WTC11 (cell line): ENCODE measurements around the gene TRIM50. TPM values are rescaled to one million over a fixed set of nuclear protein-coding genes. Genes with fewer than 3 reads are reported as not detected.

ENCODE experiments used
- ATAC-seq: fragments of 200-7000 bp; cut with Tn5 transposase; 2 replicates; pipeline ENCODE4 v1.10.0; 2021; ENCODE audit warnings: mild to moderate bottlenecking, moderate library complexity
- CTCF ChIA-PET: fragments of 300-600 bp; sonication (Branson Sonifier 250); formaldehyde crosslinking; loops from one replicate; lab custom pipeline; 2021; ENCODE audit warnings: antibody characterized with exemption; lab: Charles Lee
- POLR2A ChIA-PET: fragments of 350-600 bp; sonication (Branson Sonifier 250); formaldehyde crosslinking; loops from one replicate; lab custom pipeline; 2021; ENCODE audit warnings: antibody characterized with exemption; lab: Charles Lee
- DNase-seq: peaks from one replicate; pipeline ENCODE4 v3.0.0; 2021; ENCODE audit warnings: low spot score
- H3K27ac Mint-ChIP-seq: 2 replicates; pipeline ENCODE4 v1.8.0; 2021; ENCODE audit warnings: mixed read lengths
- H3K27me3 Mint-ChIP-seq: 2 replicates; pipeline ENCODE4 v1.8.0; 2021; ENCODE audit warnings: low read depth, mild to moderate bottlenecking, moderate library complexity, mixed read lengths
- H3K36me3 Mint-ChIP-seq: 2 replicates; pipeline ENCODE4 v1.8.0; 2021; ENCODE audit warnings: mixed read lengths
- H3K4me1 Mint-ChIP-seq: 2 replicates; pipeline ENCODE4 v1.8.0; 2022; ENCODE audit warnings: mixed read lengths
- H3K4me3 Mint-ChIP-seq: 2 replicates; pipeline ENCODE4 v1.8.0; 2021; ENCODE audit warnings: mild to moderate bottlenecking, moderate library complexity, mixed read lengths
- H3K9me3 Mint-ChIP-seq: 2 replicates; pipeline ENCODE4 v1.8.0; 2021; ENCODE audit warnings: mixed read lengths
- AFF4 ChIP-seq: sonication (generic); formaldehyde crosslinking; IDR thresholded peaks from 2 replicates; pipeline ENCODE4 v1.8.1; 2023; ENCODE audit warnings: mild to moderate bottlenecking, missing genetic modification reagents, borderline replicate concordance
- CREB1 ChIP-seq: sonication (generic); formaldehyde crosslinking; IDR thresholded peaks from 2 replicates; pipeline ENCODE4 v1.8.0; 2023; ENCODE audit warnings: mild to moderate bottlenecking, missing genetic modification reagents
- ETV6 ChIP-seq: sonication (generic); formaldehyde crosslinking; IDR thresholded peaks from 2 replicates; pipeline ENCODE4 v1.8.1; 2022; ENCODE audit warnings: mild to moderate bottlenecking, missing genetic modification reagents
- FOXJ3 ChIP-seq: sonication (generic); formaldehyde crosslinking; IDR thresholded peaks from 2 replicates; pipeline ENCODE4 v1.9.0; 2021; ENCODE audit warnings: missing genetic modification reagents, mild to moderate bottlenecking, borderline replicate concordance
- JAZF1 ChIP-seq: fragments of 250-450 bp; sonication (Bioruptor Pico); IDR thresholded peaks from 2 replicates; pipeline ENCODE4 v1.9.0; 2021; ENCODE audit warnings: moderate library complexity, mild to moderate bottlenecking, inconsistent platforms
- MAX ChIP-seq: sonication (generic); formaldehyde crosslinking; IDR thresholded peaks from 2 replicates; pipeline ENCODE4 v1.8.0; 2022; ENCODE audit warnings: mild to moderate bottlenecking, missing genetic modification reagents
- NR2C2 ChIP-seq: sonication (generic); formaldehyde crosslinking; IDR thresholded peaks from 2 replicates; pipeline ENCODE4 v1.8.0; 2022; ENCODE audit warnings: mild to moderate bottlenecking, missing genetic modification reagents
- NR3C1 ChIP-seq: sonication (generic); formaldehyde crosslinking; conservative IDR thresholded peaks from 2 replicates; pipeline ENCODE4 v1.8.1; 2023; ENCODE audit warnings: low read depth, mild to moderate bottlenecking, missing genetic modification reagents
- OVOL2 ChIP-seq: fragments of 250-450 bp; sonication (Bioruptor Pico); IDR thresholded peaks from 2 replicates; pipeline ENCODE4 v1.9.0; 2021; ENCODE audit warnings: mild to moderate bottlenecking, borderline replicate concordance
- RELA ChIP-seq: sonication (generic); formaldehyde crosslinking; IDR thresholded peaks from 2 replicates; pipeline ENCODE4 v1.8.1; 2022; ENCODE audit warnings: missing genetic modification reagents, mild to moderate bottlenecking, borderline replicate concordance
- TCF7 ChIP-seq: sonication (generic); formaldehyde crosslinking; IDR thresholded peaks from 2 replicates; pipeline ENCODE4 v1.8.0; 2022; ENCODE audit warnings: mild to moderate bottlenecking, low read depth, missing genetic modification reagents, moderate library complexity
- TP53 ChIP-seq: sonication (generic); formaldehyde crosslinking; IDR thresholded peaks from 2 replicates; pipeline ENCODE4 v1.8.1; 2023; ENCODE audit warnings: mild to moderate bottlenecking, missing genetic modification reagents
- ZNF671 ChIP-seq: fragments of 250-450 bp; sonication (Bioruptor Pico); IDR thresholded peaks from 2 replicates; pipeline ENCODE4 v1.8.0; 2021; ENCODE audit warnings: mild to moderate bottlenecking
- total RNA-seq: library from RNA; stranded (reverse); gene quantifications from 3 replicates; pipeline ENCODE4 v1.2.3, GENCODE V29; 2021
- TF ChIP-seq, protein P1 (sequence below): sonication (generic); formaldehyde crosslinking; IDR thresholded peaks from 2 replicates; pipeline ENCODE4 v1.8.0; 2022; ENCODE audit warnings: mild to moderate bottlenecking, missing genetic modification reagents
- TF ChIP-seq, protein P2 (sequence below): sonication (generic); formaldehyde crosslinking; IDR thresholded peaks from 2 replicates; pipeline ENCODE4 v1.8.1; 2022; ENCODE audit warnings: mild to moderate bottlenecking, missing genetic modification reagents, moderate library complexity, borderline replicate concordance
- TF ChIP-seq, protein P3 (sequence below): sonication (generic); formaldehyde crosslinking; IDR thresholded peaks from 2 replicates; pipeline ENCODE4 v1.8.0; 2022; ENCODE audit warnings: missing genetic modification reagents
- TF ChIP-seq, protein P4 (sequence below): sonication (generic); formaldehyde crosslinking; IDR thresholded peaks from 2 replicates; pipeline ENCODE4 v1.8.1; 2023; ENCODE audit warnings: mild to moderate bottlenecking, moderate library complexity, missing genetic modification reagents

TRIM50 gene
- total RNA-seq, 1 experiment from 2014 or later, result 0.15 TPM

DNA sequence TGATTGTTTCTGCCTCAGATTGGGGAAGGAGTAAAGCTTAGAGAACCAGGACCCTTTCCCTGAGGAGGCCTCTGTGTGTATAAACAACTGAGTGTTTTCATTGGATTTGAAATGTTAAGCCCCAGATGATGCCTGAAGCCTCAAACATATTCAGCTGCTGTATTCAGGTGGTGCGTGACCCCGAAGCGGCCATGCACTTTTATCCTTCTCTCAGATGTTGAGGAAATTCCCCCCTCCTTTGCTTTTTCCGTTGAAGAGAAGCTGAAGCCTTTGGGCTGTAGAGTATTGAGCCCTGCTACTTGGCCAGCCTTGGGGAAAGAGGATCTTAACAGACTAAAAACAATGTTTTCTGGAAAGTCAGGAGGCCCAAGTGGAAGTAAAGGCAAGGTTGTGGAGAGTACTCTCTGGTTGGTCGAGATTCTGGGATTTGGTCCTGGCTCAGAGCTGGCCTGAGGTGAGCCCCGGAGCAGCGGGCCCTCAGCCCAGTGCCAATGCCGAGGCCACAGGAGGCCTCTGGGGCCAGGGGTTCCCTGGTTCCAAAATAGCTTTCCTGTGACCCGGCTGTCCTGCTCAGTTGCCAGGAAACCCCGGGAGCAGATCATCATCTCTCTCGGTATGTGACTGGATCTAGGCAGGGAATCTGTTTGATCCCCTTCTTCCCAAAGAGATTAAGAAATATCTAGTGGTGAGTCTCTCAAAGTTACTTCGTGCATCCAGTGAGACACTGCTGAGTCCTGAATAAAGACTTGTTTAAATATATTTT, 22.6 kb upstream of the TRIM50 start:
- DNase-seq, result no peak
- ChIA-PET CTCF (interaction anchor here (1.7 to 2.9 kb wide), 2 partner anchors 8 to 26 kb away, joined by 8 to 15 read pairs; no protein-coding TSS in a partner anchor), POLR2A (interaction anchor here (0.5 to 1.0 kb wide), 2 partner anchors 26 to 468 kb away, joined by 3 to 10 read pairs; no protein-coding TSS in a partner anchor)
- Mint-ChIP-seq H3K4me1 (peaks cover 32% of the 10 kb centered on the region), H3K36me3 (peaks cover 11% of the 10 kb centered on the region), H3K4me3 (no peak overlapping the region), H3K27ac (no peak overlapping the region; the same call in 1 of the 2 replicates), H3K9me3 (peaks cover 15% of the 10 kb centered on the region), H3K27me3 (no peaks in the 10 kb centered on the region)
- TF ChIP-seq, protein P1, sequence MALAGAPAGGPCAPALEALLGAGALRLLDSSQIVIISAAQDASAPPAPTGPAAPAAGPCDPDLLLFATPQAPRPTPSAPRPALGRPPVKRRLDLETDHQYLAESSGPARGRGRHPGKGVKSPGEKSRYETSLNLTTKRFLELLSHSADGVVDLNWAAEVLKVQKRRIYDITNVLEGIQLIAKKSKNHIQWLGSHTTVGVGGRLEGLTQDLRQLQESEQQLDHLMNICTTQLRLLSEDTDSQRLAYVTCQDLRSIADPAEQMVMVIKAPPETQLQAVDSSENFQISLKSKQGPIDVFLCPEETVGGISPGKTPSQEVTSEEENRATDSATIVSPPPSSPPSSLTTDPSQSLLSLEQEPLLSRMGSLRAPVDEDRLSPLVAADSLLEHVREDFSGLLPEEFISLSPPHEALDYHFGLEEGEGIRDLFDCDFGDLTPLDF (CRISPR knock-in tag), result no peak
- TF ChIP-seq, protein P2, sequence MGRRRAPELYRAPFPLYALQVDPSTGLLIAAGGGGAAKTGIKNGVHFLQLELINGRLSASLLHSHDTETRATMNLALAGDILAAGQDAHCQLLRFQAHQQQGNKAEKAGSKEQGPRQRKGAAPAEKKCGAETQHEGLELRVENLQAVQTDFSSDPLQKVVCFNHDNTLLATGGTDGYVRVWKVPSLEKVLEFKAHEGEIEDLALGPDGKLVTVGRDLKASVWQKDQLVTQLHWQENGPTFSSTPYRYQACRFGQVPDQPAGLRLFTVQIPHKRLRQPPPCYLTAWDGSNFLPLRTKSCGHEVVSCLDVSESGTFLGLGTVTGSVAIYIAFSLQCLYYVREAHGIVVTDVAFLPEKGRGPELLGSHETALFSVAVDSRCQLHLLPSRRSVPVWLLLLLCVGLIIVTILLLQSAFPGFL, result no peak
- TF ChIP-seq TP53, result no peak
- TF ChIP-seq NR3C1 (CRISPR knock-in tag), result no peak
- ATAC-seq, result no peak

DNA sequence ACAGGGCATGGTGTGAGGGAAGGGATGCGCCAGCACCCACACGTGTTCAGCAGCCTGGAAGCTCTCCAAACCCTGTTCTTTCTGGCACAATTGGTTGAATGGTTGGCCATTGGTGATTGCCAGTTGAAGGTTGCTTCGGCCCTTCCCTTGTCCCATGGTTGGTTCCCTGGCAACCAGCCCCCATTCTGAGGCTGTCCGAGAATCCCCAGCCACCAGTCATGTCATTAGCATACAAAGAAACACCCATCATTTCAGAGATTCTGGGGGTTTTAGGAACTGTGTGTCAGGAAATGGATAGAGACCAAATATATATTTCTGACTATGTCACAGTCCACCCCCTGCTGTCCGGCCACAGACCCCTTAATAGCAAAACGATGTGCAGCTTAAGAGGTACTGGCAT, 21.9 kb upstream of the TRIM50 start:
- H3K27me3 Mint-ChIP-seq, result no peaks in the 10 kb centered on the region; the same call in 1 of the 2 replicates
- CTCF ChIA-PET, result interaction anchor here (0.7 to 1.7 kb wide), 2 partner anchors 9 to 25 kb away, joined by 3 to 8 read pairs; no protein-coding TSS in a partner anchor
- no peak overlapping the region for H3K4me3 Mint-ChIP-seq
- H3K36me3 Mint-ChIP-seq, result peaks cover 11% of the 10 kb centered on the region
- TF ChIP-seq NR3C1 (CRISPR knock-in tag) (no peak), ZNF671 (CRISPR knock-in tag) (no peak), MAX (no peak), OVOL2 (CRISPR knock-in tag) (no peak), JAZF1 (CRISPR knock-in tag) (no peak), TCF7 (CRISPR knock-in tag) (no peak)
- TF ChIP-seq, protein P3, sequence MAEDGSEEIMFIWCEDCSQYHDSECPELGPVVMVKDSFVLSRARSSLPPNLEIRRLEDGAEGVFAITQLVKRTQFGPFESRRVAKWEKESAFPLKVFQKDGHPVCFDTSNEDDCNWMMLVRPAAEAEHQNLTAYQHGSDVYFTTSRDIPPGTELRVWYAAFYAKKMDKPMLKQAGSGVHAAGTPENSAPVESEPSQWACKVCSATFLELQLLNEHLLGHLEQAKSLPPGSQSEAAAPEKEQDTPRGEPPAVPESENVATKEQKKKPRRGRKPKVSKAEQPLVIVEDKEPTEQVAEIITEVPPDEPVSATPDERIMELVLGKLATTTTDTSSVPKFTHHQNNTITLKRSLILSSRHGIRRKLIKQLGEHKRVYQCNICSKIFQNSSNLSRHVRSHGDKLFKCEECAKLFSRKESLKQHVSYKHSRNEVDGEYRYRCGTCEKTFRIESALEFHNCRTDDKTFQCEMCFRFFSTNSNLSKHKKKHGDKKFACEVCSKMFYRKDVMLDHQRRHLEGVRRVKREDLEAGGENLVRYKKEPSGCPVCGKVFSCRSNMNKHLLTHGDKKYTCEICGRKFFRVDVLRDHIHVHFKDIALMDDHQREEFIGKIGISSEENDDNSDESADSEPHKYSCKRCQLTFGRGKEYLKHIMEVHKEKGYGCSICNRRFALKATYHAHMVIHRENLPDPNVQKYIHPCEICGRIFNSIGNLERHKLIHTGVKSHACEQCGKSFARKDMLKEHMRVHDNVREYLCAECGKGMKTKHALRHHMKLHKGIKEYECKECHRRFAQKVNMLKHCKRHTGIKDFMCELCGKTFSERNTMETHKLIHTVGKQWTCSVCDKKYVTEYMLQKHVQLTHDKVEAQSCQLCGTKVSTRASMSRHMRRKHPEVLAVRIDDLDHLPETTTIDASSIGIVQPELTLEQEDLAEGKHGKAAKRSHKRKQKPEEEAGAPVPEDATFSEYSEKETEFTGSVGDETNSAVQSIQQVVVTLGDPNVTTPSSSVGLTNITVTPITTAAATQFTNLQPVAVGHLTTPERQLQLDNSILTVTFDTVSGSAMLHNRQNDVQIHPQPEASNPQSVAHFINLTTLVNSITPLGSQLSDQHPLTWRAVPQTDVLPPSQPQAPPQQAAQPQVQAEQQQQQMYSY (CRISPR knock-in tag), result no peak
- TF ChIP-seq, protein P2, result no peak
- peaks cover 15% of the 10 kb centered on the region for H3K9me3 Mint-ChIP-seq
- no peak overlapping the region for H3K27ac Mint-ChIP-seq
- ATAC-seq (no peak), DNase-seq (no peak)
- H3K4me1 Mint-ChIP-seq, result peaks cover 29% of the 10 kb centered on the region
- POLR2A ChIA-PET, result interaction anchor here (0.5 kb wide), 1 partner anchor 469 kb away, joined by 10 read pairs; no protein-coding TSS in a partner anchor

GRCh38 chr7:73345951-73346350, 18.1 kb upstream of the TRIM50 start:
- H3K4me3 Mint-ChIP-seq, result no peak overlapping the region
- no peaks in the 10 kb centered on the region for H3K9me3 Mint-ChIP-seq
- H3K27me3 Mint-ChIP-seq, result no peaks in the 10 kb centered on the region; the same call in 1 of the 2 replicates
- ChIA-PET CTCF (interaction anchor here (1.1 kb wide), 1 partner anchor 22 kb away, joined by 5 read pairs; no protein-coding TSS in a partner anchor), POLR2A (no interaction called here)
- peaks cover 38% of the 10 kb centered on the region for H3K4me1 Mint-ChIP-seq
- no peak overlapping the region for H3K27ac Mint-ChIP-seq
- H3K36me3 Mint-ChIP-seq, result no peaks in the 10 kb centered on the region
- ATAC-seq (no peak), DNase-seq (no peak)
- TF ChIP-seq ETV6 (CRISPR knock-in tag) (no peak), RELA (CRISPR knock-in tag) (no peak), AFF4 (CRISPR knock-in tag) (no peak), CREB1 (CRISPR knock-in tag) (no peak), FOXJ3 (CRISPR knock-in tag) (no peak), NR2C2 (no peak)
- TF ChIP-seq, protein P4, sequence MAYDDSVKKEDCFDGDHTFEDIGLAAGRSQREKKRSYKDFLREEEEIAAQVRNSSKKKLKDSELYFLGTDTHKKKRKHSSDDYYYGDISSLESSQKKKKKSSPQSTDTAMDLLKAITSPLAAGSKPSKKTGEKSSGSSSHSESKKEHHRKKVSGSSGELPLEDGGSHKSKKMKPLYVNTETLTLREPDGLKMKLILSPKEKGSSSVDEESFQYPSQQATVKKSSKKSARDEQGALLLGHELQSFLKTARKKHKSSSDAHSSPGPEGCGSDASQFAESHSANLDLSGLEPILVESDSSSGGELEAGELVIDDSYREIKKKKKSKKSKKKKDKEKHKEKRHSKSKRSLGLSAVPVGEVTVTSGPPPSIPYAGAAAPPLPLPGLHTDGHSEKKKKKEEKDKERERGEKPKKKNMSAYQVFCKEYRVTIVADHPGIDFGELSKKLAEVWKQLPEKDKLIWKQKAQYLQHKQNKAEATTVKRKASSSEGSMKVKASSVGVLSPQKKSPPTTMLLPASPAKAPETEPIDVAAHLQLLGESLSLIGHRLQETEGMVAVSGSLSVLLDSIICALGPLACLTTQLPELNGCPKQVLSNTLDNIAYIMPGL, result no peak
